WTC11 (cell line): Measurements from ENCODE around the gene ZDHHC11. TPM values are rescaled to one million over a fixed set of nuclear protein-coding genes. Genes with fewer than 3 reads are reported as not detected.
A peak's percentile ranks its signal among the peaks of the same experiment; 100 is the strongest.

ENCODE experiments used
- ATAC-seq: fragments of 200-7000 bp; cut with Tn5 transposase; 2 replicates; pipeline ENCODE4 v1.10.0; 2021; ENCODE audit warnings: mild to moderate bottlenecking, moderate library complexity
- CTCF ChIA-PET: fragments of 300-600 bp; sonication (Branson Sonifier 250); formaldehyde crosslinking; loops from one replicate; lab custom pipeline; 2021; ENCODE audit warnings: antibody characterized with exemption; lab: Charles Lee
- POLR2A ChIA-PET: fragments of 350-600 bp; sonication (Branson Sonifier 250); formaldehyde crosslinking; loops from one replicate; lab custom pipeline; 2021; ENCODE audit warnings: antibody characterized with exemption; lab: Charles Lee
- DNase-seq: peaks from one replicate; pipeline ENCODE4 v3.0.0; 2021; ENCODE audit warnings: low spot score
- H3K27ac Mint-ChIP-seq: 2 replicates; pipeline ENCODE4 v1.8.0; 2021; ENCODE audit warnings: mixed read lengths
- H3K27me3 Mint-ChIP-seq: 2 replicates; pipeline ENCODE4 v1.8.0; 2021; ENCODE audit warnings: low read depth, mild to moderate bottlenecking, moderate library complexity, mixed read lengths
- H3K36me3 Mint-ChIP-seq: 2 replicates; pipeline ENCODE4 v1.8.0; 2021; ENCODE audit warnings: mixed read lengths
- H3K4me1 Mint-ChIP-seq: 2 replicates; pipeline ENCODE4 v1.8.0; 2022; ENCODE audit warnings: mixed read lengths
- H3K4me3 Mint-ChIP-seq: 2 replicates; pipeline ENCODE4 v1.8.0; 2021; ENCODE audit warnings: mild to moderate bottlenecking, moderate library complexity, mixed read lengths
- H3K9me3 Mint-ChIP-seq: 2 replicates; pipeline ENCODE4 v1.8.0; 2021; ENCODE audit warnings: mixed read lengths
- AR ChIP-seq: fragments of 250-450 bp; sonication (Bioruptor Pico); IDR thresholded peaks from 2 replicates; pipeline ENCODE4 v1.9.0; 2021; ENCODE audit warnings: mild to moderate bottlenecking
- CBFB ChIP-seq: sonication (generic); formaldehyde crosslinking; IDR thresholded peaks from 2 replicates; pipeline ENCODE4 v1.8.1; 2022; ENCODE audit warnings: mild to moderate bottlenecking, low read depth, missing genetic modification reagents
- ESRRA ChIP-seq: sonication (generic); formaldehyde crosslinking; IDR thresholded peaks from 2 replicates; pipeline ENCODE4 v1.8.1; 2022; ENCODE audit warnings: mild to moderate bottlenecking, missing genetic modification reagents, borderline replicate concordance
- ETV6 ChIP-seq: sonication (generic); formaldehyde crosslinking; IDR thresholded peaks from 2 replicates; pipeline ENCODE4 v1.8.1; 2022; ENCODE audit warnings: mild to moderate bottlenecking, missing genetic modification reagents
- FOXP1 ChIP-seq: sonication (generic); formaldehyde crosslinking; IDR thresholded peaks from 2 replicates; pipeline ENCODE4 v1.8.0; 2022; ENCODE audit warnings: missing genetic modification reagents, mild to moderate bottlenecking, moderate library complexity, borderline replicate concordance
- IRF2 ChIP-seq: sonication (generic); formaldehyde crosslinking; IDR thresholded peaks from 2 replicates; pipeline ENCODE4 v1.8.0; 2022; ENCODE audit warnings: low read depth, missing genetic modification reagents, borderline replicate concordance
- JUN ChIP-seq: sonication (generic); formaldehyde crosslinking; IDR thresholded peaks from 2 replicates; pipeline ENCODE4 v1.8.0; 2023; ENCODE audit warnings: mild to moderate bottlenecking, missing genetic modification reagents
- KAT7 ChIP-seq: sonication (generic); formaldehyde crosslinking; IDR thresholded peaks from 2 replicates; pipeline ENCODE4 v1.8.1; 2023; ENCODE audit warnings: missing genetic modification reagents, mild to moderate bottlenecking, borderline replicate concordance
- NFYB ChIP-seq: sonication (generic); formaldehyde crosslinking; conservative IDR thresholded peaks from 2 replicates; pipeline ENCODE4 v1.8.0; 2022; ENCODE audit warnings: low read depth, missing genetic modification reagents
- RELA ChIP-seq: sonication (generic); formaldehyde crosslinking; IDR thresholded peaks from 2 replicates; pipeline ENCODE4 v1.8.1; 2022; ENCODE audit warnings: missing genetic modification reagents, mild to moderate bottlenecking, borderline replicate concordance
- SOX15 ChIP-seq: fragments of 250-450 bp; sonication (Bioruptor Pico); IDR thresholded peaks from 2 replicates; pipeline ENCODE4 v1.9.0; 2021; ENCODE audit warnings: mild to moderate bottlenecking
- TCF7 ChIP-seq: sonication (generic); formaldehyde crosslinking; IDR thresholded peaks from 2 replicates; pipeline ENCODE4 v1.8.0; 2022; ENCODE audit warnings: mild to moderate bottlenecking, low read depth, missing genetic modification reagents, moderate library complexity
- TEAD1 ChIP-seq: sonication (generic); formaldehyde crosslinking; IDR thresholded peaks from 2 replicates; pipeline ENCODE4 v1.8.0; 2022; ENCODE audit warnings: mild to moderate bottlenecking, missing genetic modification reagents
- TP53 ChIP-seq: sonication (generic); formaldehyde crosslinking; IDR thresholded peaks from 2 replicates; pipeline ENCODE4 v1.8.1; 2023; ENCODE audit warnings: mild to moderate bottlenecking, missing genetic modification reagents
- ZNF219 ChIP-seq: sonication (generic); formaldehyde crosslinking; IDR thresholded peaks from 2 replicates; pipeline ENCODE4 v1.8.0; 2023; ENCODE audit warnings: missing genetic modification reagents, mild to moderate bottlenecking, borderline replicate concordance
- ZNF317 ChIP-seq: sonication (generic); formaldehyde crosslinking; IDR thresholded peaks from 2 replicates; pipeline ENCODE4 v1.8.1; 2023; ENCODE audit warnings: low read depth, mild to moderate bottlenecking, moderate library complexity, missing genetic modification reagents, borderline replicate concordance
- ZNF423 ChIP-seq: fragments of 250-450 bp; sonication (Bioruptor Pico); IDR thresholded peaks from 2 replicates; pipeline ENCODE4 v2.1.2; 2022; ENCODE audit warnings: mild to moderate bottlenecking, moderate library complexity
- ZNF532 ChIP-seq: fragments of 250-450 bp; sonication (Bioruptor Pico); IDR thresholded peaks from 2 replicates; pipeline ENCODE4 v1.9.0; 2021; ENCODE audit warnings: mild to moderate bottlenecking, borderline replicate concordance
- total RNA-seq: library from RNA; stranded (reverse); gene quantifications from 3 replicates; pipeline ENCODE4 v1.2.3, GENCODE V29; 2021
- TF ChIP-seq, protein P1 (sequence below): sonication (generic); formaldehyde crosslinking; conservative IDR thresholded peaks from 2 replicates; pipeline ENCODE4 v1.8.1; 2023; ENCODE audit warnings: mild to moderate bottlenecking, low read depth, missing genetic modification reagents, moderate library complexity
- TF ChIP-seq, protein P2 (sequence below): sonication (generic); formaldehyde crosslinking; conservative IDR thresholded peaks from 2 replicates; pipeline ENCODE4 v1.8.1; 2022; ENCODE audit warnings: mild to moderate bottlenecking, missing genetic modification reagents
- TF ChIP-seq, protein P3 (sequence below): sonication (generic); formaldehyde crosslinking; IDR thresholded peaks from 2 replicates; pipeline ENCODE4 v1.8.0; 2022; ENCODE audit warnings: mild to moderate bottlenecking, missing genetic modification reagents

The ZDHHC11 gene
- total RNA-seq, 1 experiment from 2014 or later = 21.4 TPM

DNA sequence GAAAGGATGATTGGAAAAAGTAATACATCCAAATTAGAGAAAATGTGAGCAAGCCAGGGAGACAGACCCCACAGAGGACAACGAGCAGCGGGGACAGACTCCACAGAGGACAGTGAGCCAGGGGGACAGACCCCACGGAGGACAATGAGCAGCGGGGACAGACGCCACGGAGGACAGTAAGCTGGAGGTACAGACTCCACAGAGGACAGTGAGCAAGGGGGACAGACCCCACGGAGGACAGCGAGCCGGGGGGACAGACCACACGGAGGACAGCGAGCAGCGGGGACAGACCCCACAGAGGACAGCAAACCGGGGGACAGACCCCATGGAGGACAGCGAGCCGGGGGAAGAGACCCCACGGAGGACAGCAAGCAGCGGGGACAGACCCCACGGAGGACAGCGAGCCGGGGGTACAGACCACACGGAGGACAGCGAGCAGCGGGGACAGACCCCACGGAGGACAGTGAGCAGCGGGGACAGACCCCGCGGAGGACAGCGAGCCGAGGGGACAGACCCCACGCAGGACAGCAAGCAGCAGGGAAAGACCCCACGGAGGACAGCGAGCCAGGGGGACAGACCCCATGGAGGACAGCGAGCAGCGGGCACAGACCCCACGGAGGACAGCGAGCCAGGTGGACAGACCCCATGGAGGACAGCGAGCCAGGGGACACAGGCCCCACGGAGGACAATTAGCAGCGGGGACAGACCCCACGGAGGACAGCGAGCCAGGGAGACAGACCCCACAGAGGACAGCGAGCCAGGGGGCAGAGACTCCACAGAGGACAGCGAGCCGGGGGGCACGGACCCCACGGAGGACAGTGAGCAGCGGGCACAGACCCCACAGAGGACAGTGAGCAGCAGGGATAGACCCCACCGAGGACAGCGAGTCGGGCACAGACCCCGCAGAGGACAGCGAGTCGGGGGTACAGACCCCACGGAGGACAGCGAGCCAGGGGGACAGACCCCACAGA, 1.9 kb upstream of the ZDHHC11 start:
- no peak for DNase-seq
- TF ChIP-seq, protein P1, sequence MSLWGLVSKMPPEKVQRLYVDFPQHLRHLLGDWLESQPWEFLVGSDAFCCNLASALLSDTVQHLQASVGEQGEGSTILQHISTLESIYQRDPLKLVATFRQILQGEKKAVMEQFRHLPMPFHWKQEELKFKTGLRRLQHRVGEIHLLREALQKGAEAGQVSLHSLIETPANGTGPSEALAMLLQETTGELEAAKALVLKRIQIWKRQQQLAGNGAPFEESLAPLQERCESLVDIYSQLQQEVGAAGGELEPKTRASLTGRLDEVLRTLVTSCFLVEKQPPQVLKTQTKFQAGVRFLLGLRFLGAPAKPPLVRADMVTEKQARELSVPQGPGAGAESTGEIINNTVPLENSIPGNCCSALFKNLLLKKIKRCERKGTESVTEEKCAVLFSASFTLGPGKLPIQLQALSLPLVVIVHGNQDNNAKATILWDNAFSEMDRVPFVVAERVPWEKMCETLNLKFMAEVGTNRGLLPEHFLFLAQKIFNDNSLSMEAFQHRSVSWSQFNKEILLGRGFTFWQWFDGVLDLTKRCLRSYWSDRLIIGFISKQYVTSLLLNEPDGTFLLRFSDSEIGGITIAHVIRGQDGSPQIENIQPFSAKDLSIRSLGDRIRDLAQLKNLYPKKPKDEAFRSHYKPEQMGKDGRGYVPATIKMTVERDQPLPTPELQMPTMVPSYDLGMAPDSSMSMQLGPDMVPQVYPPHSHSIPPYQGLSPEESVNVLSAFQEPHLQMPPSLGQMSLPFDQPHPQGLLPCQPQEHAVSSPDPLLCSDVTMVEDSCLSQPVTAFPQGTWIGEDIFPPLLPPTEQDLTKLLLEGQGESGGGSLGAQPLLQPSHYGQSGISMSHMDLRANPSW (CRISPR knock-in tag) = no peak
- no peak for TF ChIP-seq IRF2 (CRISPR knock-in tag)
- TF ChIP-seq ETV6 = no peak
- TF ChIP-seq KAT7 = no peak
- TF ChIP-seq AR (CRISPR knock-in tag) = no peak
- Mint-ChIP-seq H3K4me3 (no peak overlapping the region), H3K4me1 (no peaks in the 10 kb centered on the region), H3K9me3 (no peaks in the 10 kb centered on the region), H3K27me3 (no peaks in the 10 kb centered on the region; the same call in 1 of the 2 replicates), H3K27ac (peak overlapping the region; percentile 41), H3K36me3 (no peaks in the 10 kb centered on the region)
- POLR2A ChIA-PET = no interaction called here
- CTCF ChIA-PET = no interaction called here
- no peak for ATAC-seq

DNA sequence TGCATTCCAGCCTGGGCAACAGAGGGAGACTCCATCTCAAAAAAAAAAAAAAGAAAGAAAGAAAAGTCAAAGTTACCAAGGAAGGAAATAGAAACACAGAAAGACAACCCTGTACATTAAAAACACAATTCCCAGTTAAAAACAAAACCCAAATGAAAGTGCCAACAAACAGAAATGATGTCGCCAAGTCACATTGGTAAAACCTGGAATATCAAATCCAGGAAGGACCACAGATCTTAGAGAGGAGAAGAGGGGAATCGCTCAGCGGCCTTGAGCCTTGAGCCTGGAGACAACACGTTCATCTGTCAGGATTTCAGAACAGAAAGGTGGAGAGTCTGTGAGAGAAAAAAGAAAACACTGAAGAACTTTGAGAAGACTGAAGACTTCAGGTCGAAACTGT, 1.2 kb upstream of the ZDHHC11 start:
- Mint-ChIP-seq H3K27ac (peak overlapping the region; percentile 41), H3K36me3 (no peaks in the 10 kb centered on the region), H3K27me3 (no peaks in the 10 kb centered on the region; the same call in 1 of the 2 replicates), H3K9me3 (no peaks in the 10 kb centered on the region), H3K4me3 (no peak overlapping the region), H3K4me1 (no peaks in the 10 kb centered on the region)
- POLR2A ChIA-PET = no interaction called here
- no peak for ATAC-seq
- DNase-seq = no peak
- CTCF ChIA-PET = interaction anchor here (0.7 kb wide), 1 partner anchor 55 kb away, joined by 3 read pairs; no protein-coding TSS in a partner anchor
- TF ChIP-seq ZNF532 (CRISPR knock-in tag) (no peak), ESRRA (CRISPR knock-in tag) (no peak), JUN (CRISPR knock-in tag) (no peak), TP53 (CRISPR knock-in tag) (no peak), ETV6 (no peak), NFYB (CRISPR knock-in tag) (no peak), FOXP1 (CRISPR knock-in tag) (no peak), CBFB (CRISPR knock-in tag) (no peak), ZNF219 (no peak), ZNF317 (CRISPR knock-in tag) (no peak), ZNF423 (CRISPR knock-in tag) (no peak), TEAD1 (CRISPR knock-in tag) (no peak), SOX15 (CRISPR knock-in tag) (no peak), RELA (CRISPR knock-in tag) (no peak), TCF7 (CRISPR knock-in tag) (no peak)
- TF ChIP-seq, protein P2, sequence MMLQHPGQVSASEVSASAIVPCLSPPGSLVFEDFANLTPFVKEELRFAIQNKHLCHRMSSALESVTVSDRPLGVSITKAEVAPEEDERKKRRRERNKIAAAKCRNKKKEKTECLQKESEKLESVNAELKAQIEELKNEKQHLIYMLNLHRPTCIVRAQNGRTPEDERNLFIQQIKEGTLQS (CRISPR knock-in tag) = no peak
- TF ChIP-seq, protein P3, sequence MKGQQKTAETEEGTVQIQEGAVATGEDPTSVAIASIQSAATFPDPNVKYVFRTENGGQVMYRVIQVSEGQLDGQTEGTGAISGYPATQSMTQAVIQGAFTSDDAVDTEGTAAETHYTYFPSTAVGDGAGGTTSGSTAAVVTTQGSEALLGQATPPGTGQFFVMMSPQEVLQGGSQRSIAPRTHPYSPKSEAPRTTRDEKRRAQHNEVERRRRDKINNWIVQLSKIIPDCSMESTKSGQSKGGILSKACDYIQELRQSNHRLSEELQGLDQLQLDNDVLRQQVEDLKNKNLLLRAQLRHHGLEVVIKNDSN (CRISPR knock-in tag) = no peak
